Neural cell (in vitro differentiated cells): Measurements from ENCODE around the gene SLC31A2. TPM values are rescaled to one million over a fixed set of nuclear protein-coding genes. Genes with fewer than 3 reads are reported as not detected.

Source experiments
- H2AFZ ChIP-seq: fragments of 200-600, 300-800 bp; sonication (generic), shearing (Covaris generic); 2 replicates; pipeline ENCODE4 v1.6.0; 2014; ENCODE audit warnings: low read depth, mild to moderate bottlenecking, antibody characterized with exemption, low read length, moderate library complexity
- H3F3A ChIP-seq: fragments of 200-600 bp; shearing (Covaris generic); 2 replicates; pipeline ENCODE4 v1.6.1; 2016; ENCODE audit warnings: mild to moderate bottlenecking, moderate library complexity, mixed read lengths, antibody characterized with exemption, low read length; ENCODE audit not compliant: insufficient read depth, poor library complexity, severe bottlenecking
- H3K27ac ChIP-seq: fragments of 200-600, 300-800 bp; sonication (generic), shearing (Covaris generic); 2 replicates; pipeline ENCODE4 v1.5.1; 2014; ENCODE audit warnings: mild to moderate bottlenecking, low read length, moderate library complexity
- H3K27me3 ChIP-seq: fragments of 300-800, 200-600 bp; sonication (generic), shearing (Covaris generic); 2 replicates; pipeline ENCODE4 v1.6.0; 2014; ENCODE audit warnings: mild to moderate bottlenecking, low read depth, low read length, moderate library complexity; ENCODE audit not compliant: insufficient read depth
- H3K36me3 ChIP-seq: fragments of 300-800, 200-600 bp; sonication (generic), shearing (Covaris generic); 2 replicates; pipeline ENCODE4 v1.5.1; 2014; ENCODE audit warnings: mild to moderate bottlenecking, antibody characterized with exemption, low read length, moderate library complexity; ENCODE audit not compliant: insufficient read depth
- H3K4me2 ChIP-seq: fragments of 300-800, 200-600 bp; sonication (generic), shearing (Covaris generic); 2 replicates; pipeline ENCODE4 v1.6.0; 2014; ENCODE audit warnings: mild to moderate bottlenecking, low read length
- H3K4me3 ChIP-seq: fragments of 300-800, 200-600 bp; sonication (generic), shearing (Covaris generic); 2 replicates; pipeline ENCODE4 v1.5.1; 2014; ENCODE audit warnings: mild to moderate bottlenecking, low read length, moderate library complexity
- H3K79me2 ChIP-seq: fragments of 200-600 bp; shearing (Covaris generic); replicated peaks from 2 replicates; pipeline ENCODE4 v1.6.0; 2014; ENCODE audit warnings: mild to moderate bottlenecking, low read length, moderate library complexity; ENCODE audit not compliant: insufficient read depth
- H3K9ac ChIP-seq: fragments of 300-800, 200-600 bp; sonication (generic), shearing (Covaris generic); 2 replicates; pipeline ENCODE4 v1.6.1; 2016; ENCODE audit warnings: mild to moderate bottlenecking, low read length, mixed read lengths
- H3K9me2 ChIP-seq: fragments of 200-600 bp; shearing (Covaris generic); 2 replicates; pipeline ENCODE4 v1.6.1; 2016; ENCODE audit warnings: mild to moderate bottlenecking, low read length, mixed read lengths; ENCODE audit not compliant: insufficient read depth
- H3K9me3 ChIP-seq: fragments of 200-600, 300-800 bp; sonication (generic), shearing (Covaris generic); 2 replicates; pipeline ENCODE4 v1.6.1; 2016; ENCODE audit warnings: mild to moderate bottlenecking, mixed run types, low read length, moderate library complexity, mixed read lengths
- H4K20me1 ChIP-seq: fragments of 200-600 bp; shearing (Covaris generic); 2 replicates; pipeline ENCODE4 v1.6.1; 2016; ENCODE audit warnings: mild to moderate bottlenecking, mixed run types; ENCODE audit not compliant: insufficient read depth
- CTCF ChIP-seq: fragments of 450-650 bp; IDR thresholded peaks from 2 replicates; pipeline ENCODE4 v1.5.1; 2014; ENCODE audit warnings: antibody characterized with exemption, mild to moderate bottlenecking, moderate library complexity; ENCODE audit not compliant: poor library complexity, severe bottlenecking
- EP300 ChIP-seq: fragments of 450-650 bp; conservative IDR thresholded peaks from 2 replicates; pipeline ENCODE4 v1.6.1; 2014; ENCODE audit warnings: antibody characterized with exemption, mild to moderate bottlenecking, moderate library complexity; ENCODE audit not compliant: poor library complexity, severe bottlenecking
- EZH2 ChIP-seq: fragments of 200-600, 300-800 bp; shearing (Covaris generic), sonication (generic); IDR thresholded peaks from 2 replicates; pipeline ENCODE4 v1.6.1; 2014; ENCODE audit warnings: antibody characterized with exemption, low read length, borderline replicate concordance, mild to moderate bottlenecking; ENCODE audit not compliant: insufficient read depth, poor library complexity, severe bottlenecking
- MXI1 ChIP-seq: fragments of 450-650 bp; conservative IDR thresholded peaks from 2 replicates; pipeline ENCODE4 v1.6.1; 2014; ENCODE audit warnings: antibody characterized with exemption, mild to moderate bottlenecking; ENCODE audit not compliant: poor library complexity, severe bottlenecking
- POLR2AphosphoS5 ChIP-seq: IDR thresholded peaks from 2 replicates; pipeline ENCODE4 v1.6.1; 2012
- RAD21 ChIP-seq: fragments of 450-650 bp; conservative IDR thresholded peaks from 2 replicates; pipeline ENCODE4 v1.6.1; 2014; ENCODE audit warnings: antibody characterized with exemption, mild to moderate bottlenecking, moderate library complexity
- REST ChIP-seq: IDR thresholded peaks from 2 replicates; pipeline ENCODE4 v1.6.1; 2012; ENCODE audit warnings: borderline replicate concordance
- SMC3 ChIP-seq: fragments of 450-650 bp; conservative IDR thresholded peaks from 2 replicates; pipeline ENCODE4 v1.6.1; 2014; ENCODE audit warnings: antibody characterized with exemption, mild to moderate bottlenecking, moderate library complexity; ENCODE audit not compliant: poor library complexity
- TAF1 ChIP-seq: IDR thresholded peaks from 2 replicates; pipeline ENCODE4 v1.6.1; 2012; ENCODE audit warnings: low read depth
- polyA plus RNA-seq: library from polyadenylated mRNA; depleted of rRNA; stranded (reverse); fragments of >200 nt; gene quantifications from 2 replicates; pipeline ENCODE4 v1.2.3, GENCODE V29; 2014

SLC31A2 gene
- polyA plus RNA-seq, 1 donor from 2014 or later: 4.1 TPM

- Histone ChIP-seq H3K9ac (no peak overlapping the region), H3K4me3 (no peak overlapping the region), H3F3A (no peaks in the 10 kb centered on the region), H3K27me3 (no peaks in the 10 kb centered on the region), H4K20me1 (no peaks in the 10 kb centered on the region), H3K9me2 (no peaks in the 10 kb centered on the region), H2AFZ (no peak overlapping the region), H3K4me2 (no peak overlapping the region), H3K79me2 (no peaks in the 10 kb centered on the region), H3K9me3 (no peaks in the 10 kb centered on the region), H3K27ac (no peak overlapping the region), H3K36me3 (peaks cover 7% of the 10 kb centered on the region)
- TF ChIP-seq EZH2 (no peak), RAD21 (no peak), POLR2AphosphoS5 (no peak), REST (no peak), EP300 (no peak), CTCF (no peak), MXI1 (no peak), SMC3 (no peak), TAF1 (no peak)
Observed at GRCh38 chr9:113163001-113163400, 12.2 kb downstream of the SLC31A2 start.

- Histone ChIP-seq H3K9ac (no peak overlapping the region), H3F3A (no peaks in the 10 kb centered on the region), H3K36me3 (peaks cover 12% of the 10 kb centered on the region), H3K4me2 (no peak overlapping the region), H2AFZ (no peak overlapping the region), H3K9me2 (no peaks in the 10 kb centered on the region), H3K27ac (no peak overlapping the region), H3K79me2 (no peaks in the 10 kb centered on the region), H4K20me1 (no peaks in the 10 kb centered on the region), H3K9me3 (no peaks in the 10 kb centered on the region), H3K4me3 (no peak overlapping the region), H3K27me3 (no peaks in the 10 kb centered on the region)
- no peak for TF ChIP-seq RAD21
- TF ChIP-seq MXI1: no peak
- TF ChIP-seq EZH2: no peak
- TF ChIP-seq CTCF: no peak
- TF ChIP-seq EP300: no peak
- TF ChIP-seq TAF1: no peak
- no peak for TF ChIP-seq REST
- no peak for TF ChIP-seq POLR2AphosphoS5
- no peak for TF ChIP-seq SMC3
Observed at GRCh38 chr9:113164536-113165300, 13.9 kb downstream of the SLC31A2 start.
